DMS 273 (cell line): ENCODE results near the gene GTF2H4.
"Not testable (repeated sequence)": the region's sequence is repeated elsewhere in the genome, so short reads cannot be mapped to it uniquely, and the experiment has no call there.

ENCODE experiments used
- DNase-seq: peaks from one replicate; lab custom pipeline; 2025; ENCODE audit not compliant: unreplicated experiment; lab: John Stamatoyannopoulos, UW

GTF2H4 gene

GRCh38 chr6:30917487-30917886 lies 9.5 kb downstream of the GTF2H4 start:
- DNase-seq = no peak

- no peak for DNase-seq
Observed at GRCh38 chr6:30918670-30919069, 10.7 kb downstream of the GTF2H4 start.

GRCh38 chr6:30922447-30922852 lies 14.4 kb downstream of the GTF2H4 start:
- DNase-seq = no peak

- DNase-seq = not testable (repeated sequence)
Observed at GRCh38 chr6:30924040-30924627, 16.1 kb downstream of the GTF2H4 start.

GRCh38 chr6:30926644-30927043 lies 18.6 kb downstream of the GTF2H4 start:
- no peak for DNase-seq

GRCh38 chr6:30927080-30927479 lies 19.1 kb downstream of the GTF2H4 start:
- not testable (repeated sequence) for DNase-seq

GRCh38 chr6:30928677-30929076 lies 20.7 kb downstream of the GTF2H4 start:
- DNase-seq = no peak

GRCh38 chr6:30930506-30930905 lies 22.5 kb downstream of the GTF2H4 start:
- no peak for DNase-seq

- no peak for DNase-seq
Observed at GRCh38 chr6:30931272-30931671, 23.3 kb downstream of the GTF2H4 start.

GRCh38 chr6:30931969-30932645 lies 24.1 kb downstream of the GTF2H4 start, which contains the start of gene SFTA2:
Gene SFTA2 (minus strand): TSS chr6:30932170. CDS start chr6:30932096, 74 bp downstream.
- no peak for DNase-seq

GRCh38 chr6:30932665-30933365 lies 24.8 kb downstream of the GTF2H4 start:
- DNase-seq = no peak

- peak; percentile 13 for DNase-seq
Observed at GRCh38 chr6:30935018-30935417, 27.0 kb downstream of the GTF2H4 start.

GRCh38 chr6:30937265-30937664 lies 29.3 kb downstream of the GTF2H4 start:
- DNase-seq = no peak

- no peak for DNase-seq
Observed at GRCh38 chr6:30938730-30939129, 30.7 kb downstream of the GTF2H4 start.

- peak; percentile 14 for DNase-seq
Observed at GRCh38 chr6:30939473-30939872, 31.5 kb downstream of the GTF2H4 start.

- DNase-seq = no peak
Observed at GRCh38 chr6:30940361-30940986, 32.5 kb downstream of the GTF2H4 start, which contains the start of gene MUCL3. Gene MUCL3 (plus strand): TSS chr6:30940973. CDS start chr6:30941000, 27 bp downstream.

- peak; percentile 70 for DNase-seq
Observed at GRCh38 chr6:30942338-30943060, 34.5 kb downstream of the GTF2H4 start.

GRCh38 chr6:30944051-30944450 lies 36.0 kb downstream of the GTF2H4 start:
- DNase-seq = no peak

- DNase-seq = no peak
Observed at GRCh38 chr6:30945281-30945680, 37.3 kb downstream of the GTF2H4 start.

GRCh38 chr6:30947231-30947630 lies 39.2 kb downstream of the GTF2H4 start:
- no peak for DNase-seq

GRCh38 chr6:30948811-30949210 lies 40.8 kb downstream of the GTF2H4 start:
- DNase-seq = no peak
